Measurements from ENCODE around the gene BLVRA.

The BLVRA gene

DNA sequence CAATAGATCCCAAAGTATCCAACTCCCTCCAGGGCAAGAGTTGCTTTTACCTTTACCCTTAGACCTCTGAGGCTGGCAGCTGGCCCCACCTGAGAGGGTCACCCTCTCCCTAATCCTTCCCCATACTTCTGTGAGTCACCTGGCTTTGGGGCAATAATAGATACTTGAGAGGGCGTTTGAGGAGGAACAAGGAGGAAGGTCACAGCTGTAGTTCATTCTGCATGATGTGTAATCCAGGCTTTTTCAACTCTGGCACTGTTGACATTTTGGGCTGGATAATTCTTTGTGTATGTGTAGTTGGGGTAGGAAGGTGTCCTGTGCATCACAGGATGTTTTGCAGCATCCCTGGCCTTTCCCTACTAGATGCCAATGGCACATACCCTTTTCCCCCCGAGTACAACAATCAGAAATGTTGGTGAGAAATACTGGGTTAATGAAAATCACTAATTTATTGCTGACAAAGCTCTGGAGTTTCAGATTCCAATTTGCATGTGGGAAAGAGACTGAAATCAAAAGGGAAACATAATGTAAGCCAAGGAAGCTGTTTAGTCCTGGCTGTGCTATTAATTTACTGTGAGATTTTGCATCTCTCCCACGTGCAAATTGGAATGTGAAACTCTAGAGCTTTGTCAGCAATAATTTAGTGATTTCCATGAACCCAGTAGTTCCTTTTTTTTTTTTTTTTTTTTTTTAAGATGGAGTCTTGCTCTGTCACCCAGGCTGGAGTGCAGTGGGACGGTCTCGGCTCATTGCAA, 3.6 kb downstream of the BLVRA start:
- Histone ChIP-seq H3K9me3 (ENCODE audit: control insufficient read depth in 2 of 2, low read length in 2 of 2) (no peaks in the 10 kb centered on the region), H3K27ac (ENCODE audit: low read length) (no peak overlapping the region), H3K4me1 (ENCODE audit: control insufficient read depth, insufficient read depth, low read length) (peaks cover 25% of the 10 kb centered on the region), H3K9ac (ENCODE audit: low read length in 2 of 2) (no peak overlapping the region), H3K27me3 (ENCODE audit: control insufficient read depth in 1 of 2, insufficient read depth in 2 of 2, low read length in 2 of 2) (no peaks in the 10 kb centered on the region), H3K36me3 (ENCODE audit: control insufficient read depth in 2 of 2, insufficient read depth in 2 of 2, low read length in 2 of 2) (no peaks in the 10 kb centered on the region), H3K4me3 (ENCODE audit: low read length in 2 of 2) (no peak overlapping the region)

DNA sequence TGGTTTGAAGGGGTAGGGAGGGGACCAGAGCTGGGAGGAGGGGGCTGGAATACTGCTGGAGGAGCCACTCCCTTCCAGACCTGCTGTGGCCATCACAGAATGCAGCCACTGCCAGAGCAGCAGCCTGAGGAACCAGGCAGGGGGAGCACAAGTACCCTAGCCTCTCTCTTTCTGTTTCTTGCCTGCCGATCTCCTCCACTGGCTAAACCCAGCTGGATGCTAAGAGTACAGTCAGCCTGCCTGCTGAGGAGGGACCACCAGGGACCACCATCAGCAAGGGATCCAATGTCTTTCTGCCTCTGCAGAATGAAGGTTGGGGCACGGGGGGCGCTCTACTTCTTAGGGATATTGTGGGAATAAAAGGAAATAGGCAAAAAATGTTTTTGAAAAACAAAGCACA, 4.7 kb downstream of the BLVRA start:
- no peaks in the 10 kb centered on the region for H3K9me3 ChIP-seq (ENCODE audit: control insufficient read depth in 2 of 2, low read length in 2 of 2)
- no peak overlapping the region for H3K9ac ChIP-seq (ENCODE audit: low read length in 2 of 2)
- peak overlapping the region; percentile 6 for H3K27ac ChIP-seq (ENCODE audit: low read length)
- no peaks in the 10 kb centered on the region for H3K27me3 ChIP-seq (ENCODE audit: control insufficient read depth in 1 of 2, insufficient read depth in 2 of 2, low read length in 2 of 2)
- no peaks in the 10 kb centered on the region for H3K36me3 ChIP-seq (ENCODE audit: control insufficient read depth in 2 of 2, insufficient read depth in 2 of 2, low read length in 2 of 2)
- peaks cover 21% of the 10 kb centered on the region for H3K4me1 ChIP-seq (ENCODE audit: control insufficient read depth, insufficient read depth, low read length)
- H3K4me3 ChIP-seq (ENCODE audit: low read length in 2 of 2) = no peak overlapping the region

GRCh38 chr7:43764039-43764761, 5.7 kb downstream of the BLVRA start:
- H3K27me3 ChIP-seq (ENCODE audit: control insufficient read depth in 1 of 2, insufficient read depth in 2 of 2, low read length in 2 of 2) = no peaks in the 10 kb centered on the region
- peak overlapping the region in 1 of 2 donors; percentile 65 for H3K9ac ChIP-seq (ENCODE audit: low read length in 2 of 2)
- peak overlapping the region in 1 of 2 donors; percentile 37 for H3K4me3 ChIP-seq (ENCODE audit: low read length in 2 of 2)
- H3K9me3 ChIP-seq (ENCODE audit: control insufficient read depth in 2 of 2, low read length in 2 of 2) = no peaks in the 10 kb centered on the region
- no peaks in the 10 kb centered on the region for H3K36me3 ChIP-seq (ENCODE audit: control insufficient read depth in 2 of 2, insufficient read depth in 2 of 2, low read length in 2 of 2)
- peak overlapping the region; percentile 58 for H3K27ac ChIP-seq (ENCODE audit: low read length)
- peaks cover 22% of the 10 kb centered on the region for H3K4me1 ChIP-seq (ENCODE audit: control insufficient read depth, insufficient read depth, low read length)

GRCh38 chr7:43764807-43765491, 6.5 kb downstream of the BLVRA start:
- Histone ChIP-seq H3K4me3 (ENCODE audit: low read length in 2 of 2) (peak overlapping the region in 1 of 2 donors; percentile 22), H3K9ac (ENCODE audit: low read length in 2 of 2) (no peak overlapping the region)

GRCh38 chr7:43766564-43766963, 8.1 kb downstream of the BLVRA start:
- Histone ChIP-seq H3K27me3 (ENCODE audit: control insufficient read depth in 1 of 2, insufficient read depth in 2 of 2, low read length in 2 of 2) (no peaks in the 10 kb centered on the region), H3K4me3 (ENCODE audit: low read length in 2 of 2) (no peak overlapping the region), H3K36me3 (ENCODE audit: control insufficient read depth in 2 of 2, insufficient read depth in 2 of 2, low read length in 2 of 2) (peaks cover 6% of the 10 kb centered on the region in 2 donors), H3K27ac (ENCODE audit: low read length) (no peak overlapping the region), H3K4me1 (ENCODE audit: control insufficient read depth, insufficient read depth, low read length) (peaks cover 22% of the 10 kb centered on the region), H3K9me3 (ENCODE audit: control insufficient read depth in 2 of 2, low read length in 2 of 2) (no peaks in the 10 kb centered on the region), H3K9ac (ENCODE audit: low read length in 2 of 2) (no peak overlapping the region)

More at GRCh38 chr7:43764807-43765491, 6.5 kb downstream of the BLVRA start:
- Histone ChIP-seq H3K27me3 (ENCODE audit: control insufficient read depth in 1 of 2, insufficient read depth in 2 of 2, low read length in 2 of 2) (no peaks in the 10 kb centered on the region), H3K36me3 (ENCODE audit: control insufficient read depth in 2 of 2, insufficient read depth in 2 of 2, low read length in 2 of 2) (no peaks in the 10 kb centered on the region), H3K9me3 (ENCODE audit: control insufficient read depth in 2 of 2, low read length in 2 of 2) (no peaks in the 10 kb centered on the region), H3K4me1 (ENCODE audit: control insufficient read depth, insufficient read depth, low read length) (peaks cover 22% of the 10 kb centered on the region), H3K27ac (ENCODE audit: low read length) (peak overlapping the region; percentile 58)

DNA sequence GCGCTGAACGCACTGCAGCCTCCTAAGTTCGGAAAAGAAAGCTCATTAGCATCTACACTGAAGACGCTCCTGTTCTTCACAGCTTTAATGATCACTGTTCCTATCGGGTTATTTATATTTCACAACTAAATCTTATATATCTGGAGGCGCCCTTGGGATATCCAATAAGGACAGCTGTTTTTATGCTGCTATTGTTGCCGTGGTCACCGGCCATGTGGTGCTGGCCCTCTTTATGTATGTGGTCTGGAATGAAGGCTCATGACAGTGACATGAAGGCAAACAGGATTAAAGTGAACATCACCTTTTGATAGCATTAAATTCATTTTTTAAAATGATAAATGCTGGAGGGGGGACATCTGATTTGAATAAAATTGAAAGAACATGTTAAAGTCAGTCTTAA, 8.8 kb downstream of the BLVRA start:
- H3K36me3 ChIP-seq (ENCODE audit: control insufficient read depth in 2 of 2, insufficient read depth in 2 of 2, low read length in 2 of 2) = peaks cover 12 to 13% of the 10 kb centered on the region in 2 donors
- no peak overlapping the region for H3K27ac ChIP-seq (ENCODE audit: low read length)
- no peak overlapping the region for H3K9ac ChIP-seq (ENCODE audit: low read length in 2 of 2)
- H3K4me1 ChIP-seq (ENCODE audit: control insufficient read depth, insufficient read depth, low read length) = peaks cover 22% of the 10 kb centered on the region
- no peak overlapping the region for H3K4me3 ChIP-seq (ENCODE audit: low read length in 2 of 2)
- H3K9me3 ChIP-seq (ENCODE audit: control insufficient read depth in 2 of 2, low read length in 2 of 2) = no peaks in the 10 kb centered on the region
- no peaks in the 10 kb centered on the region for H3K27me3 ChIP-seq (ENCODE audit: control insufficient read depth in 1 of 2, insufficient read depth in 2 of 2, low read length in 2 of 2)

GRCh38 chr7:43768201-43768886, 9.9 kb downstream of the BLVRA start:
- H3K27me3 ChIP-seq (ENCODE audit: control insufficient read depth in 1 of 2, insufficient read depth in 2 of 2, low read length in 2 of 2) = no peaks in the 10 kb centered on the region
- no peaks in the 10 kb centered on the region for H3K9me3 ChIP-seq (ENCODE audit: control insufficient read depth in 2 of 2, low read length in 2 of 2)
- peaks cover 20% of the 10 kb centered on the region for H3K4me1 ChIP-seq (ENCODE audit: control insufficient read depth, insufficient read depth, low read length)
- H3K9ac ChIP-seq (ENCODE audit: low read length in 2 of 2) = no peak overlapping the region
- H3K27ac ChIP-seq (ENCODE audit: low read length) = no peak overlapping the region
- no peak overlapping the region for H3K4me3 ChIP-seq (ENCODE audit: low read length in 2 of 2)
- peaks cover 13 to 15% of the 10 kb centered on the region in 2 donors for H3K36me3 ChIP-seq (ENCODE audit: control insufficient read depth in 2 of 2, insufficient read depth in 2 of 2, low read length in 2 of 2)

- H3K27me3 ChIP-seq (ENCODE audit: control insufficient read depth in 1 of 2, insufficient read depth in 2 of 2, low read length in 2 of 2) = no peaks in the 10 kb centered on the region
- peaks cover 19% of the 10 kb centered on the region for H3K4me1 ChIP-seq (ENCODE audit: control insufficient read depth, insufficient read depth, low read length)
- peaks cover 13 to 15% of the 10 kb centered on the region in 2 donors for H3K36me3 ChIP-seq (ENCODE audit: control insufficient read depth in 2 of 2, insufficient read depth in 2 of 2, low read length in 2 of 2)
- H3K4me3 ChIP-seq (ENCODE audit: low read length in 2 of 2) = no peak overlapping the region
- H3K9ac ChIP-seq (ENCODE audit: low read length in 2 of 2) = no peak overlapping the region
- H3K9me3 ChIP-seq (ENCODE audit: control insufficient read depth in 2 of 2, low read length in 2 of 2) = no peaks in the 10 kb centered on the region
- no peak overlapping the region for H3K27ac ChIP-seq (ENCODE audit: low read length)
Observed at GRCh38 chr7:43768887-43769272, 10.4 kb downstream of the BLVRA start.

GRCh38 chr7:43769281-43769680, 10.8 kb downstream of the BLVRA start:
- Histone ChIP-seq H3K36me3 (ENCODE audit: control insufficient read depth in 2 of 2, insufficient read depth in 2 of 2, low read length in 2 of 2) (peaks cover 13 to 15% of the 10 kb centered on the region in 2 donors), H3K9ac (ENCODE audit: low read length in 2 of 2) (no peak overlapping the region), H3K27ac (ENCODE audit: low read length) (no peak overlapping the region), H3K4me3 (ENCODE audit: low read length in 2 of 2) (no peak overlapping the region), H3K27me3 (ENCODE audit: control insufficient read depth in 1 of 2, insufficient read depth in 2 of 2, low read length in 2 of 2) (no peaks in the 10 kb centered on the region), H3K9me3 (ENCODE audit: control insufficient read depth in 2 of 2, low read length in 2 of 2) (no peaks in the 10 kb centered on the region), H3K4me1 (ENCODE audit: control insufficient read depth, insufficient read depth, low read length) (peaks cover 17% of the 10 kb centered on the region)

GRCh38 chr7:43769791-43770465, 11.4 kb downstream of the BLVRA start:
- peaks cover 10% of the 10 kb centered on the region for H3K4me1 ChIP-seq (ENCODE audit: control insufficient read depth, insufficient read depth, low read length)
- no peak overlapping the region for H3K4me3 ChIP-seq (ENCODE audit: low read length in 2 of 2)
- H3K9me3 ChIP-seq (ENCODE audit: control insufficient read depth in 2 of 2, low read length in 2 of 2) = no peaks in the 10 kb centered on the region
- H3K27ac ChIP-seq (ENCODE audit: low read length) = no peak overlapping the region
- no peaks in the 10 kb centered on the region for H3K27me3 ChIP-seq (ENCODE audit: control insufficient read depth in 1 of 2, insufficient read depth in 2 of 2, low read length in 2 of 2)
- H3K9ac ChIP-seq (ENCODE audit: low read length in 2 of 2) = no peak overlapping the region
- H3K36me3 ChIP-seq (ENCODE audit: control insufficient read depth in 2 of 2, insufficient read depth in 2 of 2, low read length in 2 of 2) = peaks cover 13 to 15% of the 10 kb centered on the region in 2 donors
